Mesenchymal stem cell (in vitro differentiated cells and primary cell): Measurements from ENCODE around the gene CAMTA1.

Experiments used
- DNase-seq: peaks from one replicate; pipeline ENCODE4 v3.0.0-alpha.2; 2013
- H2AFZ ChIP-seq: one replicate; pipeline ENCODE4 v1.6.1; 2013; ENCODE audit warnings: low read depth, mild to moderate bottlenecking, control low read depth, inconsistent platforms, low read length, moderate library complexity
- H2AK5ac ChIP-seq: 2 replicates; pipeline ENCODE4 v1.6.1; 2013; ENCODE audit warnings: low read length, moderate library complexity, mild to moderate bottlenecking, inconsistent platforms; ENCODE audit not compliant: severe bottlenecking
- H2BK120ac ChIP-seq: one replicate; pipeline ENCODE4 v1.6.1; 2013; ENCODE audit warnings: low read depth, mild to moderate bottlenecking, inconsistent platforms, low read length, moderate library complexity
- H2BK12ac ChIP-seq, 2 experiments: one replicate each; pipeline ENCODE4 v1.6.1; 2013; ENCODE audit warnings: inconsistent platforms in 2 of 2, low read length in 2 of 2, mild to moderate bottlenecking in 2 of 2, moderate library complexity in 2 of 2, control low read depth in 1 of 2
- H2BK15ac ChIP-seq: one replicate; pipeline ENCODE4 v1.6.1; 2013; ENCODE audit warnings: mild to moderate bottlenecking, low read depth, inconsistent platforms; ENCODE audit not compliant: poor library complexity, severe bottlenecking
- H2BK5ac ChIP-seq: 2 replicates; pipeline ENCODE4 v1.6.1; 2013; ENCODE audit warnings: low read depth, mild to moderate bottlenecking, low read length, control low read depth, inconsistent platforms; ENCODE audit not compliant: poor library complexity, severe bottlenecking
- H3K14ac ChIP-seq, 2 experiments: one replicate each; pipeline ENCODE4 v1.6.1; 2013; ENCODE audit warnings: inconsistent platforms in 2 of 2, low read length in 2 of 2, control low read depth in 1 of 2, mild to moderate bottlenecking in 1 of 2, moderate library complexity in 1 of 2
- H3K18ac ChIP-seq, 2 experiments: one replicate each; pipeline ENCODE4 v1.6.1; 2013; ENCODE audit warnings: inconsistent platforms in 2 of 2, low read length in 2 of 2, control low read depth in 1 of 2, low read depth in 1 of 2, mild to moderate bottlenecking in 1 of 2
- H3K23ac ChIP-seq, 2 experiments: one replicate each; pipeline ENCODE4 v1.6.1; 2013; ENCODE audit warnings: inconsistent platforms in 2 of 2, low read length in 2 of 2, mild to moderate bottlenecking in 2 of 2, moderate library complexity in 2 of 2, control low read depth in 1 of 2
- H3K27ac ChIP-seq: 2 replicates; pipeline ENCODE4 v1.5.1; 2013; ENCODE audit warnings: mild to moderate bottlenecking, moderate library complexity, low read length, control low read depth, inconsistent platforms; ENCODE audit not compliant: poor library complexity, severe bottlenecking
- H3K27me3 ChIP-seq, 2 experiments: 2 replicates each; pipeline versions ENCODE4 v1.6.1 to v1.7.0; 2013; ENCODE audit warnings: low read length in 2 of 2, mild to moderate bottlenecking in 2 of 2, moderate library complexity in 2 of 2, control low read depth in 1 of 2, inconsistent platforms in 1 of 2; ENCODE audit not compliant: control insufficient read depth in 1 of 2, insufficient read depth in 1 of 2
- H3K36me3 ChIP-seq, 2 experiments: 2 replicates each; pipeline versions ENCODE4 v1.6.1 to v1.7.0; 2013; ENCODE audit warnings: low read length in 2 of 2, control low read depth in 1 of 2, inconsistent platforms in 1 of 2, low read depth in 1 of 2, mild to moderate bottlenecking in 1 of 2; ENCODE audit not compliant: insufficient read depth in 2 of 2, control insufficient read depth in 1 of 2
- H3K4ac ChIP-seq, 2 experiments: one replicate each; pipeline ENCODE4 v1.6.1; 2013; ENCODE audit warnings: inconsistent platforms in 2 of 2, low read length in 2 of 2, mild to moderate bottlenecking in 2 of 2, moderate library complexity in 2 of 2, control low read depth in 1 of 2, low read depth in 1 of 2
- H3K4me1 ChIP-seq: 2 replicates; pipeline ENCODE4 v1.6.1; 2013; ENCODE audit warnings: low read depth, low read length, control low read depth; ENCODE audit not compliant: control insufficient read depth, insufficient read depth
- H3K4me2 ChIP-seq: 2 replicates; pipeline ENCODE4 v1.6.1; 2013; ENCODE audit warnings: low read length, mild to moderate bottlenecking, inconsistent platforms; ENCODE audit not compliant: poor library complexity, severe bottlenecking
- H3K4me3 ChIP-seq, 2 experiments: 2 replicates each; pipeline versions ENCODE4 v1.5.1 to v1.7.0; 2013; ENCODE audit warnings: low read length in 2 of 2, mild to moderate bottlenecking in 2 of 2, control low read depth in 1 of 2, low read depth in 1 of 2; ENCODE audit not compliant: insufficient read depth in 1 of 2
- H3K79me1 ChIP-seq: replicated peaks from 2 replicates; pipeline ENCODE4 v1.6.1; 2013; ENCODE audit warnings: mild to moderate bottlenecking, control low read depth, low read length, inconsistent platforms; ENCODE audit not compliant: poor library complexity, severe bottlenecking
- H3K9ac ChIP-seq: 2 replicates; pipeline ENCODE4 v1.7.0; 2013; ENCODE audit warnings: mild to moderate bottlenecking, low read length, moderate library complexity
- H3K9me3 ChIP-seq: 2 replicates; pipeline ENCODE4 v1.7.0; 2013; ENCODE audit warnings: mild to moderate bottlenecking, low read length; ENCODE audit not compliant: control insufficient read depth
- H4K8ac ChIP-seq: one replicate; pipeline ENCODE4 v1.6.1; 2013; ENCODE audit warnings: inconsistent platforms, mild to moderate bottlenecking, low read length, moderate library complexity
- H4K91ac ChIP-seq: one replicate; pipeline ENCODE4 v1.6.1; 2013; ENCODE audit warnings: mild to moderate bottlenecking, low read length, inconsistent platforms
- WGBS: methylation state at CpG from one replicate; pipeline ENCODE4 v1.1.7; 2013; ENCODE audit warnings: mixed read lengths; 5-methylcytosine and 5-hydroxymethylcytosine counted together

Gene CAMTA1

DNA sequence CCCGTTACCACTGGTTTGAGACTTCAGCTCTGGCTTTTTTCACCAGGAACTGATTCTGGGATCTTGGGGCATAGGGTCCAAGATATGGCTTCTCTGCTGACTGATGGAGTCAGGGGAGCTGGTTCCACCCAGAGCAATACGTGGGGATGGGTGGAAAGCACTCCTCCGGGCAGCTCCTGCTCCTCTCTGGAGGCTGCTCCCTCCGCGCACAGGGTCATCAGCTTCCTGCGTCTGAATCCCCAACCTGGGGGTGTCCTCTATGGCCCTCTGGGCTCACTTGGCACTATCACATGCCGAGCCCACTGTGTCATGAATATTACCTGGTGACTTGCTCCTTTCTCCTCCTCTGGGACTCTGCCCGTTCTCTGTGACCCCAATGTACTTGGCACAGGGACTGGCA lies 580.5 kb downstream of the CAMTA1 start:
- no peak overlapping the region for H4K8ac ChIP-seq
- DNase-seq, result no peak
- no peak overlapping the region for H2AFZ ChIP-seq
- no peak overlapping the region for H2BK5ac ChIP-seq
- no peaks in the 10 kb centered on the region for H3K36me3 ChIP-seq
- H2BK12ac ChIP-seq, result no peak overlapping the region
- peaks cover 0 to 28% of the 10 kb centered on the region in 2 experiments for H3K27me3 ChIP-seq
- no peak overlapping the region for H2BK15ac ChIP-seq
- H2BK120ac ChIP-seq, result no peak overlapping the region
- no peak overlapping the region for H2AK5ac ChIP-seq
- H3K14ac ChIP-seq, result no peak overlapping the region
- H3K4me1 ChIP-seq, result peaks cover 10% of the 10 kb centered on the region
- H3K4ac ChIP-seq, result no peak overlapping the region
- H3K4me3 ChIP-seq, result no peak overlapping the region
- H4K91ac ChIP-seq, result no peak overlapping the region
- H3K18ac ChIP-seq, result no peak overlapping the region
- H3K79me1 ChIP-seq, result no peaks in the 10 kb centered on the region
- H3K27ac ChIP-seq, result no peak overlapping the region
- no peak overlapping the region for H3K23ac ChIP-seq
- peaks cover 9% of the 10 kb centered on the region for H3K9me3 ChIP-seq
- 86% methylated on average over 8 of the region's 8 CpGs for WGBS
- no peak overlapping the region for H3K9ac ChIP-seq
- H3K4me2 ChIP-seq, result no peak overlapping the region

DNA sequence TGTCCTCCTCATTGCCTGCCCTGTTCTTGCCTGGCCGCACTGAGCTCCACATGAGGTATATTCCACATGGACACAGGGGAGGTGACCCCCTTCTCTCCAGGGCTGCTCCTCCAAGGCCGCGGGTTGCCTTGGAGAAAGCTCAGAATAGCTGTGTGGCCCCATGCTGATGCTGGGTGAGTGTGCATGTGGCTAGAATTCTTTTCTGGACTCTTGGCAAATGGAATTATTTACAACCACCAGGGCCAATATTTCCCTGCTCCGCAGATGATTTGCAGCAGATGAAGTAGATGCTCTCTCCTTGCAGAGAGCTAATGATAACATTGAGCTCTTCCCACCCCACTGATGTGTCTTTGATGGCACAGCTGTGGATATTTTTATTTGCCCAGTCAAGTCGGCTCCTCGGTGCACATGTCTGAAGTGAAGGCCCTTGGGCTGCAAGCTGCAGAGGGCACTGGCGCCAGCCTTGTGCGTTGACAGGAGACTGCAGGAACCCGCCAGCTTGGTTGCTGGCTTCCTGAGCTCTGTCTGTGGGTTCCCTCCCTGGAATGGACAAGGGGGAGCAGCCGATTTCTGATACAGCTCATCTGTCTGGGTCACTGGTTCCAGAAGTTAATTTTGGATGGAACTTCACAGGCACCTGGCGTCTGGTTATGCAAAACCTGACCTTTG lies 581.2 kb downstream of the CAMTA1 start:
- Histone ChIP-seq H3K14ac (no peak overlapping the region), H2BK15ac (no peak overlapping the region), H3K4ac (no peak overlapping the region), H3K4me1 (peaks cover 10% of the 10 kb centered on the region), H2BK12ac (no peak overlapping the region), H3K23ac (no peak overlapping the region), H2AFZ (no peak overlapping the region), H4K8ac (no peak overlapping the region), H3K79me1 (no peaks in the 10 kb centered on the region), H3K9ac (no peak overlapping the region), H4K91ac (no peak overlapping the region), H3K36me3 (no peaks in the 10 kb centered on the region), H3K9me3 (peaks cover 9% of the 10 kb centered on the region), H2BK120ac (no peak overlapping the region), H3K18ac (no peak overlapping the region), H3K4me3 (no peak overlapping the region), H3K27ac (no peak overlapping the region), H3K27me3 (peaks cover 0 to 24% of the 10 kb centered on the region in 2 experiments), H2BK5ac (no peak overlapping the region), H2AK5ac (no peak overlapping the region), H3K4me2 (no peak overlapping the region)
- WGBS, result 96% methylated on average over 11 of the region's 11 CpGs
- no peak for DNase-seq

DNA sequence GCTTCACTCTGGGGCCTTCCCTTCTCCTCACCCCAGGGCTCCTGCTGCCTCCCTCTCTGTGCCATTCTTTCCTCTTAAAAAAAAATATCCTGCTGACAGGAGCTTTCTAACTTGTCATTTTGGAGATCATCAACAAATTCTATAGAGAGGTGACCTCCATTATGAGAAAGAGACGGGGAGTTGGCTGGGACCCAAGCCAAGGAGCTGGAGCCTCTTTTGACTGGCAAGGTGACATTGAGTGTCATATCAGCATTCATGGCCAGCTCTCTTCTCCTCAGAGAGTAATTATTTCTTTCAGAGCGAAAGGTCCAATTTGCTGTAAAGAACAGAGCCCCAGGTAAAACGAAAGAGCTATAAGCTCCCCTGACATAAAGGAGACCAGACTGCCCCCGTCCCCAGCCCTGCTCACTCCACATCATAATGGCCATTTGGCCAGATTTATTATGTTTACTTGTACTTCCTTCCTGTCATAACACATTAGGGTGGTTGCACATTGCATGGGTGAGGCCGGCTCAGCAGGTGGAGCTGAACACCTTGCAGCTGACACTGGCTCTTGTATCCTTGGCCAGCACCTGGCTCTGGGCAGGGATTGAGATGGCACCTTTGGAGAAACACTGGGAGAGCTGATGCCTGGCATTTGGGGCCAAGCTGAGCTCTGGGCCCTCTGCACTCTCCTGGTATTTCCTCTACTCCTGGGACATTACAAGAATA lies 581.9 kb downstream of the CAMTA1 start:
- Histone ChIP-seq H2BK5ac (no peak overlapping the region), H3K9ac (no peak overlapping the region), H2BK12ac (no peak overlapping the region), H2AK5ac (no peak overlapping the region), H3K27me3 (peaks cover 0 to 24% of the 10 kb centered on the region in 2 experiments), H4K91ac (no peak overlapping the region), H3K18ac (no peak overlapping the region), H4K8ac (no peak overlapping the region), H3K14ac (no peak overlapping the region), H2BK15ac (no peak overlapping the region), H3K4ac (no peak overlapping the region), H3K79me1 (no peaks in the 10 kb centered on the region), H3K36me3 (no peaks in the 10 kb centered on the region), H3K4me3 (no peak overlapping the region), H3K4me2 (no peak overlapping the region), H3K4me1 (peaks cover 10% of the 10 kb centered on the region), H3K23ac (no peak overlapping the region), H3K9me3 (peaks cover 9% of the 10 kb centered on the region), H2AFZ (no peak overlapping the region), H2BK120ac (no peak overlapping the region), H3K27ac (no peak overlapping the region)
- DNase-seq, result no peak
- WGBS, result 89% methylated on average over 5 of the region's 5 CpGs

DNA sequence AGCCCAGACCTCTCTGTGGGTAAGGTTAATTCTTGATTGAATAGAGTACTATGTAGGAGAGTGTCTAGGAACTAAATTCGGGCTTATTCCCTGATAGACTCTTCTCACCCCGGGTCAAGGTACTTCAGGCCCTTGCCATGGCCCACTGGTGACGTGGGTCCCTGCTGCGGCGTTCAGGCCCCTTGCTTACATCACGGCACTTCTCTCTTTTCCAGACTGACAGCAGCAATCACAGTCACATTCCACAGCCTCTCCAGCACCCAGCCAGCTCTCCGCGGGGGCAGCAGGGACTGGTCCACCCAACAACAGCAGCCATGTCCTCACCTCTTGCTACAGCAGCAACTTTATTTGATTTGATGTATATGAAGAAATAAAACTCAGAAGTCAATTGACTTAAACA lies 584.6 kb downstream of the CAMTA1 start:
- Histone ChIP-seq H3K9me3 (peaks cover 2% of the 10 kb centered on the region), H3K4me2 (no peak overlapping the region), H3K4me3 (no peak overlapping the region), H3K79me1 (no peaks in the 10 kb centered on the region), H3K27ac (no peak overlapping the region), H4K8ac (no peak overlapping the region), H3K4ac (no peak overlapping the region), H2AK5ac (no peak overlapping the region), H2AFZ (no peak overlapping the region), H2BK5ac (no peak overlapping the region), H4K91ac (no peak overlapping the region), H3K27me3 (peaks cover 0 to 20% of the 10 kb centered on the region in 2 experiments), H3K23ac (no peak overlapping the region), H3K18ac (no peak overlapping the region), H2BK120ac (no peak overlapping the region), H2BK12ac (no peak overlapping the region), H3K4me1 (peaks cover 10% of the 10 kb centered on the region), H3K14ac (no peak overlapping the region), H3K36me3 (no peaks in the 10 kb centered on the region), H2BK15ac (no peak overlapping the region), H3K9ac (no peak overlapping the region)
- 83% methylated on average over 6 of the region's 8 CpGs for WGBS
- DNase-seq, result no peak
